ENCODE results near the gene ACTR1B.

GRCh38 chr2:97706708-97707345 is 43.0 kb upstream of the ACTR1B start:
- TF ChIP-seq CTCF (conservative IDR thresholded peaks at IDR 0.05; ENCODE audit: low read length) (no peak), EZH2phosphoT487 (IDR thresholded peaks at IDR 0.05; ENCODE audit: borderline replicate concordance) (no peak)

All from Loucy (cell line).